ENCODE data around the gene CNPY2.
"Not testable (repeated sequence)": the region's sequence is repeated elsewhere in the genome, so short reads cannot be mapped to it uniquely, and the experiment has no call there.

CNPY2 gene

DNA sequence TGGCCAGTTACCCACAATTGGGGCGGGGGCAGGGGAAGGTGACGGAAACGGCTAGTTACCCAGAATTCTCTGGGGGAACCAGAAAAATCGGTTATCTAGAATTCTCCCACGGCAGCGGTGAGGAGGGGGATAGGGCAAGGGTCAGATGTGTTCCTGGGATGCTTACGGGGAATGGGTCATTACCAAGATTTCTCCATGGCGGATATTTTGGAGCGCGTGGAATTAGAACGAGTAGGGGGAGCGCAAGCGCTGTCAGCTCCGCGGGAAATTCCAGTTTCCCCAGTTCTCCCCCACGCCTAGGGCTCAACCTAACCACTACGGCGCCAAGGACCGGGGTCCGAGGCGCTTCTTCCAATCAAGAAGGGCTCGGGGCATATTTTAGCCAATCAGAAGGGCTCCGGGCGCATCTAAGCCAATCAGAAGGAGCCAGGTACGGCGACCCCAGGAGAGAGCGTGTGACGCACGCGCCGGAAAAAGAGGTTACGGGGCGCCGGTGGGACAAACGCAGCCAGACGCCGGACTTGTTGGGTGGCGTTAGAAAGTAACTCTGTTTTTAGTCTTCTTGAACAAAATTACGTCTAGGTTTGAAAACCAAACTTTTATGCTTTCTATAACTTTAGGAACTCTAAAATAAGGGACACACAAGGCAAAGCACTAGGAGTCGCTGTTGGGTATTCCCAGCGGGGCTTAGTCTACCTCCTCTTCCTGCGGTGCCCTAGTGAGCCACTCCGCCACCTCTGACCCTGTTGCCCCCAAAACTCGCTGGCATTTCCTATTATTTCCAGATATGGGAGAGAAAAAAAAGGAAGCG lies 18.1 kb upstream of the CNPY2 start, which contains the start of gene PAN2:
Gene PAN2 (minus strand): TSS at position 322 of the 811 bp plus-strand sequence. CDS start 906 bp downstream, outside the sequence.
- DNase-seq: peak; percentile 97

GRCh38 chr12:56333197-56333678 lies 17.4 kb upstream of the CNPY2 start:
- DNase-seq: no peak

DNA sequence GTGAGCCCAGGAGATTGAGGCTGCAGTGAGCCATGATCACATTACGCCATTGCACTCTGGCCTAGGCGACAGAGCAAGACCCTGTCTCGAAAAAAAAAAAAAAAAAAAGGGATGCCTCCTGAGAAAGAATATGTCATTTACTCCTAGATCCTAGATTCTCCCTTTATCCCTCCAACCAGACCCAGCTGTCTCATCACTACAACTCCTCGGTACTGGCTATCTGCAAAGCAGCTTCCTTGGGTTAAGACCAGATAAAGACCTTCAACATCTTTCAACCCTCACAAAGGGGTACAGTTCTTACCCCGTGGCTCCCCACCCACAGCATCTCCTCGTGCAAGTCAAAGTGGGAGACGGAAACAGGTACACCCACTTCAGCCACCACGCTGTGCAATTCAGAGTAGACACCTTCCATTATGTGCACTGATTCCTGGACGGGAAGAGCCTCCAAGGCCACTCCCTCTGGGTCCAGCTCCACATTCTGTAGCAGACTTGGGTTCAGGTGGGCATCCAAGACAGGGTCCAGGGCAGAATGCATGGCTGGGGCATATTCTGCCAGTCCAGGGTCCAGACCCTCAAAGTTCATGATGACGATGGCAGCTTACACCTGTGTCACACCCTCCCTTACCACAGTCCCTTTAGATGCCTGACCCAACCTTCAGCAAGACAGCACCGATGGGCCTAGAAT lies 16.9 kb upstream of the CNPY2 start:
- DNase-seq: no peak

- no peak for DNase-seq
Observed at GRCh38 chr12:56330936-56331490, 15.2 kb upstream of the CNPY2 start.

DNA sequence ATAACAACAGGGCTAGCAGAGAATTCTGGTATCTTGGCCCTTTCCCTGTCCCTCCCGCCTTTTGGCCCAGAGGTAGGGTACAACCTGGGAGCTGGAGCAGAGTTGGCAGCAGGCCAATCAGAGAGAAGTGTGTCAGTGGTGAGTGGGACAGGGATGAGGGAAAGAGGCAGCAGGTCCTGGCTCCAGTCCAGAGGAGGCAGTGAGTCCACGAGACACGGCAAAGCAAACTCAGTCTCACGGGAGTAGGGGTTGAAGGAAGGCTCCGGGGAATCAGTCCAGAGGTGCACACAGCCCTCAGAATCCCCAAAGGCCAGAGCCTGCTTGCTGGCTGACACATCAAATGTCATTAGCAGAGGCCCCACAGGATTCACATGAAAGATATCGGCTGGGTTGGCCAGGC lies 10.7 kb upstream of the CNPY2 start:
- no peak for DNase-seq

GRCh38 chr12:56326126-56326525 lies 10.3 kb upstream of the CNPY2 start:
- DNase-seq: no peak

GRCh38 chr12:56324206-56324605 lies 8.4 kb upstream of the CNPY2 start:
- DNase-seq: no peak

- DNase-seq: not testable (repeated sequence)
Observed at GRCh38 chr12:56321610-56322009, 5.8 kb upstream of the CNPY2 start.

DNA sequence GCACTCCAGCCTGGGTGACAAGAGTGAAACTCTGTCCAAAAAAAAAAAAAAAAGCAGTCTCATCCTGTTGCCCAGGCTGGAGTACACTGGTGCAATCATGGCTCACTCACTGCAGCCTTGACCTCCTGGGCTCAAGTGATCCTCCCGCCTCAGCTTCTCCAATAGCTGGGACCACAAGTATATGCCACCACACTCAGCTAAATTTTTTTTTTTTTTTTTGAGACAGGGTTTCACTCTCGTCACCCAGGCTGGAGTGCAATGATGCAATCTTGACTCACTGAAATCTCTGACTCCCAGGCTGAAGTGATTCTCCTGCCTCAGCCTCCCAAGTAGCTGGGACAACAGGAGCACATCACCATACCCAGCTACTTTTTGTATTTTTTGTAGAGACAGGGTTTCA lies 5.2 kb upstream of the CNPY2 start:
- no peak for DNase-seq

GRCh38 chr12:56317675-56318074 lies 1.9 kb upstream of the CNPY2 start:
- no peak for DNase-seq

GRCh38 chr12:56315249-56315621 lies 553 bp downstream of the CNPY2 start:
- DNase-seq: no peak

DNA sequence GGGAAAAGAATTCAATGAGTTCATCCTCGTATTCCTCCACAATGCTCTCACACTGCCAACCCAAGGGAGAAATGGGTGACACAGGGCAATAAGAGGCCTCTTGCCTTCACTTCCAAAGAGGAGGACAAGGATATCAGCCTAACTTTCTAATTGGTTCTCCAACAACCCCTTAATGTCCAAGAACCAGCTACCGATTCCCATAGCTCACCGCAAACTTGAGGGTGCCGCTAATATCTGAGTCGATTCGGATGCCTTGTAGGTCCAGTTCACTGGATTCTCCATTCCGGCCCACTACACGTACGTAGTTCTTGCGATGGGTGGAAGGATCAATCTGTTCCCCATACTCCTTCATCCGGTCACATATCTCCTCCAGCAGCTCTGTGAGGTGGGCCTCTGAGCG lies 4.8 kb downstream of the CNPY2 start:
- DNase-seq: no peak

GRCh38 chr12:56308714-56309113 lies 7.1 kb downstream of the CNPY2 start:
- DNase-seq: no peak

GRCh38 chr12:56307221-56307965 lies 8.4 kb downstream of the CNPY2 start:
- no peak for DNase-seq

DNA sequence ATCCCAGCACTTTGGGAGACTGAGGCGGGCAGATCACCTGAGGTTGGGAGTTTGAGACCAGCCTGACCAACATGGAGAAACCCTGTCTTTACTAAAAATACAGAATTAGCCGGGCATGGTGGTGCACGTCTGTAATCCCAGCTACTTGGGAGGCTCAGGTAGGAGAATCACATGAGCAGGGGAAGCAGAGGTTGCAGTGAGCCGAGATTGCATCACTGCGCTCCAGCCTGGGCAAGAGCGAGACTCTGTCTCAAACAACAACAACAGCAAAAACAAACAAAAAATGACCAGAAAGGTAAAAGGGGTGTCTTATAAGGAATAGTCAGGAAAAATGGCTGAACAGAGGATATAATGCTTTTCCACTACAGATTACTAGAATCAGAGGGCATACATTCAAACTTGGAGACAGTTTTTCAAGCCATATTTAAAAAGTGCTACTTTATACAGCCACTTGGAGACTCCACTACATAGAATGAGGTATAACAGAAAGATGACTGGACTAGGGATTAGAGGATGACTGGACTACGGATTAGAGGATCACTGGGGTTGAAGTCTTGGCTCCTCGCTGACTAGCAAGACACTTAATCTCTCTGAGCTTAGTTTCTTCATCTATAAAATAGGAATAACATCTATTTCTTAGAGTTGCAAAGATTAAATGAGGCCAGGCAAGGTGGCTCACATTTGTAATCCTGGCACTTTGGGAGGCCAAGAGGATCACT lies 10.8 kb downstream of the CNPY2 start:
- DNase-seq: no peak

DNA sequence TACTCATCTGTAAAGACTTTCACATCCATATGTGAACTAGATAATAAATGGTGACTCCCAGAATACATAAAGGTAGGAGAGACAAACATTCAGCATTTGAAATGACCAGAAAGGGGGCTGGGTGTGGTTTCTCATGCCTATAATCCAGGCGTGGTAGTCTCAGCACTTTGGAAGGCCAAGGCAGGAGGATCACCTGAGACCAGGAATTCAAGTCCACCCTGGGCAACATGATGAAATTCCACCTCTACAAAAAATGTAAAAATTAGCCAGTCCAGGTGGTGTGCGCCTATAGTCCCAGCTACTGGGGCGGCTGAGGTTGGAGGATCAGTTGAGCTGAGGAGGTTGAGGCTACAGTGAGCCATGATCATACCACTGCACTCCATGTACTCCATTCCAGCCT lies 11.5 kb downstream of the CNPY2 start:
- DNase-seq: no peak

DNA sequence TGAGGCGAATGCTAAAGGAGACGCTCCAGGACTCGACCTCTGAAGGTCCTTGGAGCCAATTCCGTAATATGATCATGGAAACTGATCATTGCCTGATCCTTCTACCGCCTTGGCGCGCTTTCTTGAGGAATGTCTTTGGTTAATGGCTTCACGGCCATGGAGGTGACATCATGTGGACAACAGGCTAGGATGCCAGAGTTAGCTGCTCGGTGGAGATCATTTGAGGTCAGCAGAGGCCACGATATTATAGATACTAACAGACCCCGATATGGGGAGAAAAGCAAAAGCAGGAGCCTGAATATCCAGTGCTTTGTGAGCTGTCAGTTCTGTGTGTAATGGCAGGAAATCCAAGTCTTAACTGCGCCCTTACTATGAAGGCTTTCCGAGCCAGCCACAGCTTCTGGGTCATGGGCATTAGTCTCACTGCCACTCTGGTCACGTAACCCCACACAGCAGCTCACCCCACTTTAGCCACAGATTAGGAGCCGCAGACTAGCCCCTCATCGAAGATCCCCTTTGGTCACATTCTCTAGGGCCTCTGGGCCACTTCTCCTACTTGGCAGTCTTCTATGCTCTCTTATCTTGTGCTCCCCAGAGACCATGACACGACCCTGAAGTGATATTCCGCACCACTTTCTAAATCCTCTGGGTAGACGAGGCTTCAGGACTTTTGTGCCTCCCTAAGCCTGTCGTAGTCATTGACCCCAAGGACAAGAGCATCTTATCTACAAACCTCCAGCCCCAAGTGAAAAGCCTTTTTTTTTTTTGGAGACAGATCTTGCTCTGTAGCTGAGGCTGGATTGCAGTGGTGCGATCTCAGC lies 14.9 kb downstream of the CNPY2 start:
- no peak for DNase-seq

GRCh38 chr12:56299853-56300643 lies 15.7 kb downstream of the CNPY2 start, which contains the start of gene CS:
CS (minus strand) TSS chr12:56300330; CDS start chr12:56300201, 129 bp downstream.
- DNase-seq: peak; percentile 99

- DNase-seq: no peak
Observed at GRCh38 chr12:56299308-56299852, 16.4 kb downstream of the CNPY2 start.

GRCh38 chr12:56298828-56299227 lies 17.0 kb downstream of the CNPY2 start:
- no peak for DNase-seq
